Measurements from ENCODE around the gene TFEB. TPM values are rescaled to one million over a fixed set of nuclear protein-coding genes. Genes with fewer than 3 reads are reported as not detected.

Gene TFEB
- 41.7 TPM for total RNA-seq

DNA sequence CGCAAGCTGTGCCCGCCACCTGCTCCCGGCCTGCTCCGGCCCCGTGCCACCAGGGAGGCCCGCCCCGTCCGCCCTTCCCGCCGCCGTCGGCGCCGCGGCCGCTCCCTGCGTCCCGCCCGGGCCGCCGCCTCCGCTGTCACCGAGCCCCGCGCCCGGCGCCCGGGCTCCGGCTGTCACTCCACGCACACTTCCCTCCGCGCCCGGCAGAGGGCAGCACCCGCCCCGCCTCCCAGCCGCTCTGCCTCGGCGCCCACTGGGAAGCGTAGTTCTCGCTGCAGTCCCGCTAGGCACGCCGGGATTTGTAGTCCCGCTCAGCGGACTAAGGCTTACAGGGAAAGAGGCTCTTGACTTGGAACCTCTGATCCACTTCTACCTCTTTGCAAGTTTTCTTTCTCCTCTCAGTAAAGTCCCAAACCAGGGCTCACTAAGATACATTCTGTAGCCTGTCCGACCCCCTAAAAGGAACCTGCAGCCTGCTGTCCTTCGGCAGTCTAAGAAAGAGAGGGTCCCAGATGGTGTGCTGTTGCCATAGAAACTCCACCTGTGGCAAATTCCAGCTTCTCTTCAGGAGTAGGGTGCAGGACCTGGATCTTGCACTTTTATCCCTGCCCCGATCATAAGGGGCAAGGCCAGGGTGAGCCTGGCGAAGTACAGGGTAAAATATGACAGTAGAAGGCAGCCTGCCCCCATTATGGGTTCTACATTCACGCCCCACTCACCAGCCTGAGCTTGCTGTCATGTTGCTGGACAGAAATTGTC, at the start of gene TFEB:
TSS of gene TFEB (minus strand) at position 182 of the 759 bp plus-strand sequence. CDS start 44,395 bp downstream, outside the sequence.
- peak; percentile 96 for DNase-seq (ENCODE audit: low spot score)

DNA sequence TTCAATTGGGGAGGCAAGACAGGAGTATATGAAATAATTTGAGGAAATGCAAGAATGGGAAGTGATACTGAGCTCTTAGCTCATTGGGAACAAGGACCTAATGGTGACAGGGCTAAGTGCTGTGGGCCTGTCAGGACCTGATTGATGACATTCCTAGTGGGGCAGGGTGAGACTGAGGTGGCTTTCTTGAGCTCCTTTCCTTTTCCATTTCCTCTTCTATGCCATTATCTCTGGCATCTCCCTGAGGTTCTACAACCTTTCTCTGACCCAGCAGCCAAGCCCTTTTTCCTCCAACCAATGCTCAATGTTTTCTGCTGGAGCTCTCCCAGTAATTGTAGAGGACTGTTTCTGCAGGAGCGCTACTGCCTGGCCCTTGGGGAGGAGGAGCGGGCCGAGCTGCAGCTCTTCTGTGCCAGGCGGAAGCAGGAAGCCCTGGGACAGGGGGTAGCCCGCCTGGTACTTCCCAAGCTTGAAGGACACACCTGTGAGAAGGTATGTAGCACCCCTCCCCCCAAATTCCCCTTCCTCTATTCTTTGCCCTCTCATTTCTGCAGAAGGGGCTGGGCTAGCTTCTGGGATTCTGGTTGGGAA, 49.3 kb upstream of the TFEB start:
- DNase-seq (ENCODE audit: low spot score) = peak; percentile 69

DNA sequence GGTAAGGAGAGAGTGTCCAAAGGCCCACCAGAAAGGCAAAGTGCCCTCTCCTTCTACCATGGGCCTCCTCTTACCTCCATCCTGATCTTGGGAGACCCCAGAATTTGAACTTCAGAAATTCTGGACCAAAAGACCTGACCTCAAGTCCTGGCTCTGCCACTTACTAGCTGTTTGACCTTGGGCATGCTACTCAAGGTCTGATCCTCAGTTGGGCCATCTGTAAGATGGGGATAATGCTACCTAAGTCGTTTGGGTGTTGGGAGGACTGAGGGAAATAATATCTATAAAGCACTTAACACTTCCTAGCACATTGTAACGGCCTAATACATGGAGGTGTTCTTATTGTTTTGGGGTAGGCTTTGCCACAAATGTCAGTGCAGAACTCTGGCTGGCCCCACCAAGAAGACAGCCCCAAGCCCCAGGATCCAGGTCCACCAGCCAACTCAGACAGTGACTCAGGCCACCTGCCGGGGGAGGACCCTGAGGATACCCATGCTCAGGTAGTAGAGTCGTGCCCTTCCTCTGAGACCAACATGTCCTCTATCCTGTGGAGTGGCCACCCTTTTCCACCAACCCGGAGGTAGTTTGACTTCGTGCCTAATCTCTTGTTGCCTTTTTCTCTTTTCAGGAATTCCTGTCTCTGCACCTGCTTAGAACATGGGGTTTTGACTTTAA, 47.8 kb upstream of the TFEB start:
- DNase-seq (ENCODE audit: low spot score) = no peak

DNA sequence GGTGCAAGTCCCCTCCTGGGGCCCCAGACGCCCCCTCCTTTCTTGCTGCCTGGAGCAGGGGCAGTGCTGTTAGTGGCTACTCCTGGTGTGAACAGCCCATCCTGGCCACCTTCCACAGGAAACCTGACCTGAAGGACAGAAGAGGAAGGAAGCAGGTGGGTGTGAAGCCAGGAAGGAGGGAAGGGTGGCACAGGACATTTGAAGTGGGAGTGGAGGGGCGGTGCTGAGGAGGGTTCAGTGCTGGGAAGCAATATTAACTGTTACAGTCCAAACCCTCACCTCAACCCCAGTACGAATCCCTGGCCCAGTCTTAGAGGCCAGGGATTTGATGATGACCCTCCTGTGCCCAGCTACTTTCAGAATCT, 45.9 kb upstream of the TFEB start:
- peak; percentile 26 for DNase-seq (ENCODE audit: low spot score)

DNA sequence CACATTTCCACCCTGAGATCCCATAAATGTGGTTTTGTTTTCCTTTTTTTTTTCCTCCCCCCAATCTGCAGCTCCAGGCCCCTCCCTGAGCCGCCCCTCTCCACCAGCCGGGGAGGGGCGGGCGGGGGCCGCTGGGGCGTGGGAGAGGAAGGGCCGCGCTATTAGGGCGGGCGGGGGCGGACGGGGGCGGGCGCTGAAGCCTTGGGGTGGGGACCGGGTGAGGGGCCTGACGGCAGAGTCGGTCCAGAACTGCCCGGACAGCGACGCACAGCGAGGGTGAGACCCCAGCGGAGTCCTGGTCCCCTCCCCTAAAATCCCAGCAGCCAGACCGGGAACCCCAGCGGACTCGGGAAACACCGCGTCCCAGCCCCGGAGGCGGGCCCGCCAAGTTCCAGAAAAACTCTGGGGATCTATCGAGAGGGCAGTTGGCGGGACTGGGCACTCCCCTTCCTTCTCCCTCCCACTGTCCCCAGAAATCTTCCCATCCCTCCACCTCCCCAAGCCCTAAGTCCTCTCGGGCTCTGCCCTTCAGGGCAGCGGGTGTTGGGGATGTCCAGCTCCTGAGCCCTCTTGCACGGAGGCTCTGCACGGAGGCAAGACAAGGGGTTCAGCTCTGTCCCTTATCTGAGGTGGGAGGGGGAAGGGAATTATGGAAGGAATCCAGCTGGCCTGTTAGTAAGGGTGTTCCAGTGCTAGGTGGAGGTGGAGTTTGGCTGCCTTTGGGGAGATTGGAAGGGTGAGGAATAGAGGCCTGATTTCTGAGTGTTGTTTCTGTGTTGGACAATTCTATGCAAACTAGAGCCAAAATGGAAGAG, 45.4 kb upstream of the TFEB start, which contains the start of gene PRICKLE4:
TSS of gene PRICKLE4 (plus strand) at position 232 of the 815 bp plus-strand sequence. CDS start 2,692 bp downstream, outside the sequence.
- DNase-seq (ENCODE audit: low spot score) = peak; percentile 76

DNA sequence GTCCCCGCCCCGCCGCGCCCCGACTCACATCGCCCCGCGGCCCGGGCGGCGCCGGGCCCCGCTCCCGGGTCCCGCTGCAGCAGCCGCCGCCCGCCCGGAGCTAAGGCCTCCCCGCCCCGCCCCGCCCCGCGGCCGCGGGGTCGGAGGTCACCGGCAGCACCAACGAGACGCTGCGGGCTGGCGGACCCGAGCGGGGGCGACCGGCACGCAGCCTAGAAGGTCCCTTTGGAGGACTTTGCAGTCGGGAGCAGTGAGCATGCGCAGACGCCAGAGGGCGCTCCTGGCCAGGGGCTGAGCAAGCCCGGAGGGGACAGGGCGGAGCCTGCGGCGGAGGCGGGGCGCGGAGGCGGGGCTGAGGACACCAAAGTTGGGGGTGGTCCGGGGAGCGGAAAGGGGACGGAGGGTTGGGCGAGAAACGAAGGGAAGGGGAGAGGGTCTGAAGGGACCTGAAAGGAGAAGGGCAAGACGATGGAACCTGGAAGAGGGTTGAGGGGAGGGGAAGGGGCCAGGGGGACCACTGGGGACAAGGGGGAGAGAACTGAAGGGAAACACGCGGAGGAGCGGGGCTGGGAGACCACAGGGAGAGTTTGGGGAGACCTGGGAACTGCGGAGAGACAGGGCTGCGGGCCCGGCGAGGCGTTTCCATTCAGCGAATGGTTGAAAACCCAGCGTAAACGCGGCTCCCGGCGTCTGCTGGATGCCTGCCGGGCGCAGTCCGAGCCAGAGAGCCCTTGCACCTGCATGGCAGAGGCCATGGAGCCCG, 44.6 kb upstream of the TFEB start, which contains the start of gene FRS3:
TSS of gene FRS3 (minus strand) at position 113 of the 763 bp plus-strand sequence. CDS start 2,913 bp downstream, outside the sequence.
- peak; percentile 97 for DNase-seq (ENCODE audit: low spot score)

DNA sequence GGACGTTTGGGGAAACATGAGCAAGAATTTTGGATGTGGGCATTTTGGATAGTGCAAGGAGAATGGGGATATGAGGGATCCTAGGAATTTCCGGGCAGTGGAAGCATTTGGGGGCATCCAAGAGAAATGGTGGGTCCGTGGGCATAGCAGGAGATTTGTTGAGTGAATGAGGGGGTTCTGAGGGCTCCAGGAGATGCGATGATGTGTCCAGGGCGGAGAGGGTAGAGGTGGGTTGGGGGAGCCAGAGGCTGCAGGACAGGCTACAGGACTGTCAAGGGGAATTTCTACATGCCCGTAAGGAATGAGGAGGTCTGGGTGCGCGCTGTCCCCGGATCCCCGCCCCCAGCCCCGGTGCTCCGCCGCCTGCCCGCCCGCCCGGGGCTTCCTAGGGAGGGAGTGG, 43.9 kb upstream of the TFEB start:
- no peak for DNase-seq (ENCODE audit: low spot score)

DNA sequence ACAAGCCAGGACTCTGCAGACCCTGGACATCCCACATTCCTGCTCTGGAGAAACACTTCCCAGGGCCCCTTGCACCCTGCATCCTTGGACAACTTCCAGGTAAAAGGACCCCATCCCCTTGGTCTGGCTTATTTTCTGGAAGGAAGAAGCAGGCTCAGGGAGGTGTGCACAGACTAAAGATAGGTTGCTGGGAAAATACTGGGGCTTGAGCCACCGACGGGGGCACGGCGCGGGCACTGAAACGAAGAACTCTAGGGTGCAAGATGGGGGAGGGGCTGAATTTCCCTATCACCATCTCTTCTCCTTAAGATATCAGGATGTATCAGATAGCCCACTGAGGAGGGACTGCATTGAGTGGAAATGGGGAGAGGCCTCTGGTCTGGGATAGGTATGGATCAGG, 43.5 kb upstream of the TFEB start:
- no peak for DNase-seq (ENCODE audit: low spot score)

DNA sequence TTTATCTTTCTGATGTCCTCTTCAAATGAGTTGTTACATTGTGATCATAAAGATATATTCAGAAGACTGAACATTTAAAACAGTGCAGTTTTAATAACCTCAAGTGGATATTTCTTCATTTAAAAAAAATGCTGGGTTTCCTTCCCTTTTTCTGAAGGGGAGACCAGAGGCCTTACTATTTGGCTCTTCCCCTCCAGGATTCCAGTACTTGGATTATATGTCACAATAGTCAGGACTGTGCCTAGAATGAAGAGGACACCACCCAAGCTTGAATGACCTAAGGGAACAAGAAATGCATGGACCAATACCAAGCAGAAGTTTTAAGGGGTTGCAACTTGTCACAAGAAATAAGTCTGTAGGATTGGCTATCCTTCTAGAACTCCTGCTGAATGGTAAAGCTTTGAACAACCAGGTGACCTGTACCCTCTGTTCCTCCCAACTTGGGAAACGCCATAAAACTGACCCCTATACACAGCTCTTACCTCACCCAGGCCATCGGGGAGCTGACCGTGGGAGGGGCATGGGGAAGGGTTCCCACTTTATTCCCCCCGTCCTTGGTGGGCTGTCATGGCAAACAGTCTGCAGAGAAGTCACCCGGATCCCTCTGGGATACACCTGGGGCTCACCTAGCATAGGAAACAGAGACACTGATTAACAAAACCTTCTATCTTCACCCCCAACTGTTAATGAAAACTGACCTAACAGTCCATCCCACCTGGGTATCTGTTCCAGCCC, 42.3 kb upstream of the TFEB start:
- no peak for DNase-seq (ENCODE audit: low spot score)

DNA sequence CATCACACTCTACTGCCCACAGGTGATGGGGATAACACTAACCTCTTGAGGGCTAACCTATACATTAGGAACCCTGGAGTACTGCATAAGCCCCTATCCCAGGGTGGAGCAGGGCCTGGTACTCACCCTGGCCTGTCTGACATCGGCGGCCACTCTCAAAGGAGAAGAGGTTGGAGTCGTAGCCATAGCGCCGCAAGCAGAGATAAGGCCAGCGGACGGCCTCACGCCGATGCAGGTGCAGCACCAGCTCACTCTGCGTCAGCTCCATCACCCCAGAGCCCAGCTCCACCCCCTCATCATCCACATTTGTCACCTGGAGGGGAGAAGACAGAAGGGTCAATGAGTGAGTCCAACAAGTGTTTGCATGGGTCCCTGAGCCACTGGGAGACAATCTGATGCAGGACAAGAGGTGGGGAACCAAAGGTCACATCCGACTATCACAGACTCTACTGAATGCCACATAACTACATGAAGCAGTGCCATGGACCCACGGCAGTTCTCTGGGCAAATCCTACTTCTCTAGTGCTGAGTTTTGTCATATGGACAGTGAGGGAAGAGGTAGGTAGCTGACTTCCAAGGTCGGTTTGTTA, 40.0 kb upstream of the TFEB start:
- DNase-seq (ENCODE audit: low spot score) = no peak

DNA sequence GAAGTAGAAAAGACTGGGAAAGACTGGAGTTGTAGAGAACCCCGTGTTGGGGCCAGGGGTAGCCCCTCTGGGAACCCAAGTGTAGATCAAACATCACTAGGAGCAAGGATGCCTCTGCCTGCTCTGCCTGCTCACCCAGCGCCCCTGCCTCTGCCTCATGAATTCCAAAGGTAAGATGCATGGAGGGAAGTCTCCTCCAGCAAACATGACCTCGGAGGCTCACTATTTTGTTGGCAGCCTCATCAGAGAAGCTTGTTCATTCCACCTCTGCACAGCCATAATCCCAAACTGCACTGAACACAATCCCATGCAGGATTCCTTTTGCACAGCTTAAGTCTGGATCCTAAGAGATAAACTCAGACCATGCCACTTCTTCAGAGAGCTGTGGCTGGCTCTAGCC, 39.4 kb upstream of the TFEB start:
- no peak for DNase-seq (ENCODE audit: low spot score)

DNA sequence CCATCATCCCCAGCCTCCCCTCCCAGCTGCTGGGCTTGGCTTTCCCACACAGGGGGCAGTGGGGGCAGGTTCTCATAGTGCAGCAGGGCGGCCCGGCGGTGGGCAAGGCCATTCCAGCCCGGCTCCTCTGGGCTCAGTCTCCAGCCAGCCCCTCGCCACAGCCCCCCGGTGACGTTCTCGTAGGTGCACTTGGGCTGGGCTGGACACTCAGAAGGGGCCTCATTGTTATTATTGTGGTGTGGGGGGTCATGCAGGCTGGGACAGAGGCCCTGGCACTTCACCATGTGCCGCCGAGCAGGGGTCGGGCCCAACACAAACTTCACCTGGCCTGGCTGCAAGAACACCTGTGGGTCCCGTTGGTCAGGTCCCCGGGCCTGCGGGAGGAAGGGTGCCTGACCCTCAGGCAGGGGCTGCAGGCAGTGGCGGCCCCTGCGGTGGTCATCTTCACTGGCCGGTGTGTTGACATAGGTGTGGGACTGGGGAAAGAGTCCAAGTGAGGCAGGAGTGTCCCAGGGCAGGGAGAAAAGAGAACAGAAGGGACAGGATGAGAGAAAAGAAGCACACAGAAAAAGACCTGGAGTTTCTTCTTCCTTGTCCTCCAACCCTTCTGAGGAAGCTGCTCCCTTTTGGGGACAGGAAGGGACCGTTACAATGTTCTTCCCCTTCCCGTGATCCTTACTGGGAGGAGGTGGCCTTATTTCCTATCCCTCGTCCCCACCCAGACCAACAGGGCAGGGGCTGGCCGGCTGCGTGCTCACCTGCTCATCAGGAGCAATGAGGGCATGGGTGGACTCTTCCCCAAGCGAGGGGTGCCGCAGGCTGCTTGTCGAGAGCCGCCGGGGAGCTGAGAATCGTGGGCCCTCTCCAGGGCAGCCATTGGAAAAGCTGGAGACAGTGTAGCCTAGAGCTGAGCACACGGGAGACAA, 35.9 kb upstream of the TFEB start:
- no peak for DNase-seq (ENCODE audit: low spot score)

DNA sequence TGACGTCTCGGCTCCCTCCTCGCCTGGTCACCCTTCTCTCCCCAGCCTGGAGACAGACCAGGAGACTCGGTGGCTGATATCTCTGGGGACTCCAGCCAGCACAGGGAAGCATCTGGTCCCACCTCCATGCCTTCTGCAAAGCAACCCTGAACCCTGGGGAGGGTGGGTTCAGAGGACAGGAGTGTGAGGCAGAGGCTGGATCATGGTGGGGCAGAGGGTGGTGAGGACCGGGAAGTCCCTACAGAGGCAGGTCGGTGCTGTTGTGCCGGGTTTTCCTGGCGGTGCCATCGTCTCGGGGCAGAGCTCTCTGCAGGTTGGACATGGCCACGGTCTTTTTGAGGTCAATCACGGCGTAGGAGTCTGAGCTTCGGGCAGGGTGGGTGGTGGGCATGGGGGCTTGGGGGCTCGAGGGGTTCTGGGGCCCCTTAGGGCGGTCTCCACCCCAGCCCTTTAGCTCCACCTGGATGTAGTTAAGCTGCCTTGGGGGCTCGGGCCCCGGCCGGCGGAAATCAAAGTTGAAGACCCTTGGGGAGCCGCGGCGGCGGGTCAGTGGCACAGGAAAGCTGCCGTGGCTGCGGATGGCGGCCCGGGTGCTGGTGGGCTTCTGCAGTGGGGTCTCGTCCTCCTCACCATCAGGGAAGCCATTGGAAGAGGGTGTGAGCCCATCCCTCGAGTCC, 35.1 kb upstream of the TFEB start:
- no peak for DNase-seq (ENCODE audit: low spot score)

DNA sequence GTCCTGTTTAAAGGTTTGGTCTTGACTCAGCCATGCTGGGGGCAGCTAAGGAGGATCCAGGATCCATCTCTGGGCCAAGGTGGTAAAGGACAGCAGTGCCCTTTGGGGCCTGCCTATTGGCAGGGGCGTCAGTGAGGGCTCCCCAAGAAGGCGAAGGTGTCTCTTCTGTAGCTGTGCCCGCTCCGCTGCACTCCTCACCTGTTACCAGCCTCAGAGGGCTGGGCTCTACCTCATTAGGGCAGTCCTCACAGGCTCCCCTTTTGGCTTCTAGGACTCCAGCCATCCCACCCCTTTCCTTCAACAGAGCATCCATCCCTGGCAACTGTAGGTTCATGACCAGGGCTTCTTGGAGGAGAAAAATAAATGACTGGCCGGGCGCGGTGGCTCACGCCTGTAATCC, 34.0 kb upstream of the TFEB start:
- DNase-seq (ENCODE audit: low spot score) = no peak

DNA sequence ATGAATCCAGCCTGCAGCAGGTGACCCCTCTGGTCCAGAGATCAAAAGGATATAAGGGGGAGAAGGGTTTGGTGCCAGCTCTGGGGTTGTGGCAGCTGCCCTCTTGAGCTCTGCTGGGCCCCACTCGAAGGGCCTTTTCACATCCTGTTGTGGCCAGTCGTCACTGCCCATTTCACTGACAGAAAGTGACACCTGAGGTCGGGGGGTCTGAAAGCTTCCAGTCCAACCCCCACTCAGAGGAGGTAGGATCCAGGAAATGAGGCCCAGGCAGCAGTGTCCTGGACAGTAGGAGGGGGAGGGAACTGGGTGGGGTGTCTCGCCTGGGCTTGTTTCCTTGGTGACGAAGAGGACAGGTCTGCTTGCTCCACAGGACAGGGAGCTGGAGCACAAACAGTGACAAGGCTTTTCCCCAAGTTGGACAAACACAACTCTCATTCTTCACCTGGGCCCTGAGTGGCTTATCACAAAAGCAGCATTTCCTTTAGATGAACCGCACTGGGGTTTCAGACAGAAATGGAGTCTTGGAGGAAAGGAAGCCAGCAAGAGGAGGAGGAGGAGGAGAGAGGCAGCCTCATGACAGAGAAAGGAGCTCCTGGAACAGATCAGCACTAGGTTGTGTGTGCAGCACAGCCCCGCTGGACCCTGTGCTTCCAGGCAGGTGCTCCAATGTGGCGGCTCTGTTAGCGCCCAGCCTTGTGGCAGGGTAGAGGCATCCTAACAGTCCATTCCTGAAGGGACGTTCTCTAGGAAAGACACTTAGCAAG, 33.3 kb upstream of the TFEB start:
- DNase-seq (ENCODE audit: low spot score) = no peak

DNA sequence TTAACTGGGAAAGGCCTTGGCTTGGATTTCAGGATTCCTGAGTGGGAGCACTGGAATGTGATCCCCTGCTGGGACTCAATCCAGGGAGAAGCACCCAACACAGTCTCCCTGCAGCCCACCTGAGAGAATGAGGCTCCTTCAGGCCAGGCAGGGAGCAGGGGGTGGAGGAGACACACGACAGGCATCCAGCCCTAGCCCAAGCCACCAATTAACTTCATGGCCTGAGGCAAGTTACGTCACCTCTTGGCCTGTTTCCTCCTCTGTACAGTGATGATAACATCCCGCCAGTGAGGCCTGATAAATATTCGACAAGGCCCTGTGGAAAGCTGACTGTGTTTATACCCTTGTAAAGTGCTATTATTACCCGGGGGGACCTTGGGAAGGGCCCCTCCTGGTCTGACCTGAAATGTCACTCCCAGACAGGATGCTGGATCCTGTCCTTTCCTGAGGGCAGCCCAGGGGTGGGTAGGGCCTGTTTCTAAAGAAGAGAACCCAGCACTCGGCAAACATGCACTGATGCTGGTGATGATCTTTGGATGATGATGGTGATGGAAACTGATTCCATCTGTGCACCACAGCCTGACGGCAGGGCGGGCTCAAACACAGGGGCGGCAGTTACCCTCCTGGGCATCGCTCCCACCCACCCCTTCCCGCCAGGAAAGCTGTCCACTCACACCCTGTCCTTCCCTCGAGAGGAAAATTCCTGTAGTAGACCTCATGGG, 31.9 kb upstream of the TFEB start:
- peak; percentile 55 for DNase-seq (ENCODE audit: low spot score)
